ENCODE data around the gene IMPDH1.

DNA sequence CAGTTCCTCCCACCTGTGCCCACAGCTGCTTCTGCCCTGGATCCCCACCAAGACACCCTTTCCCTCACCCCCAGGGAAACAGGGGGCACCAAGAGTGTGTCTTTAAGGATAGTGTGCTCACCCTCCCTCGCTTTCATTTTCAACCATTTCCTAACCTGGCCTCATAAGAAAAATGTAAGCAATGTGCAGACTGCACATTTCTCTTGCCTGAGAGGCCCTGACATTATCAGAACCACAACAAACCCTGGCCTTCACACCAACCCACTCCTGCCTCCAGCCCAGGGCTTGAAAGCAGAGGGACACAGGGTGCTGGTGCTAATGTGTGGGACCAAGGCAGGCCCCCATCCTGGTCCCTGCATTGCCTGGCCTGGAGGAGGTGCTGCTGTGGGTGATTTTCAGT is 11.0 kb upstream of the IMPDH1 start:
- TF ChIP-seq, protein P1, sequence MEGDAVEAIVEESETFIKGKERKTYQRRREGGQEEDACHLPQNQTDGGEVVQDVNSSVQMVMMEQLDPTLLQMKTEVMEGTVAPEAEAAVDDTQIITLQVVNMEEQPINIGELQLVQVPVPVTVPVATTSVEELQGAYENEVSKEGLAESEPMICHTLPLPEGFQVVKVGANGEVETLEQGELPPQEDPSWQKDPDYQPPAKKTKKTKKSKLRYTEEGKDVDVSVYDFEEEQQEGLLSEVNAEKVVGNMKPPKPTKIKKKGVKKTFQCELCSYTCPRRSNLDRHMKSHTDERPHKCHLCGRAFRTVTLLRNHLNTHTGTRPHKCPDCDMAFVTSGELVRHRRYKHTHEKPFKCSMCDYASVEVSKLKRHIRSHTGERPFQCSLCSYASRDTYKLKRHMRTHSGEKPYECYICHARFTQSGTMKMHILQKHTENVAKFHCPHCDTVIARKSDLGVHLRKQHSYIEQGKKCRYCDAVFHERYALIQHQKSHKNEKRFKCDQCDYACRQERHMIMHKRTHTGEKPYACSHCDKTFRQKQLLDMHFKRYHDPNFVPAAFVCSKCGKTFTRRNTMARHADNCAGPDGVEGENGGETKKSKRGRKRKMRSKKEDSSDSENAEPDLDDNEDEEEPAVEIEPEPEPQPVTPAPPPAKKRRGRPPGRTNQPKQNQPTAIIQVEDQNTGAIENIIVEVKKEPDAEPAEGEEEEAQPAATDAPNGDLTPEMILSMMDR (IDR thresholded peaks at IDR 0.05): no peak
- TF ChIP-seq POLR2A (IDR thresholded peaks at IDR 0.05) (no peak), POLR2AphosphoS5 (IDR thresholded peaks at IDR 0.05) (no peak)
